Hematopoietic multipotent progenitor cell treated with erythropoietin and hydrocortisone succinate and interleukin-3 and kit ligand, for 8 days (in vitro differentiated cells): ENCODE data around the gene MT1X.
A peak's percentile ranks its signal among the peaks of the same experiment; 100 is the strongest.

Experiments
- DNase-seq: peaks from one replicate; pipeline ENCODE4 v3.0.0-alpha.2; 2015

Gene MT1X

DNA sequence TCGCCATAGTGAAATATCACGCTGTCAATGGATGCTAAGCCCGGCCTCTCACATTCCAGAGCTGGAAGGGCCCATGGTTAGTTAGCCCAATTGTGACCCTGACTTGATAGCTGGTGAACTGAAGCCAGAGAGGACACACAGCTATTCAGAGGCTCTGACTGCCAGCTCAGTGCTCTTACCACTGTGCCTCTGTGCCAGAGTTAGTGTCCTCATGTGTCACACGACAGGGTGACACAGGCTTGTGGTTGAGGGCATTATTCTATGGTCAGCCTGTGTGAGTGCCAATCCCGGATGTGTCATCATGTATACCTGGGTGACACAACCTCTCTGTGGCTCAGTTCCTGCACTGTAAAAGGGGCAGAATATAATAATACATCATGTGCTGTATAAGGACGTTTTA is 2.5 kb upstream of the MT1X start:
- no peak for DNase-seq

DNA sequence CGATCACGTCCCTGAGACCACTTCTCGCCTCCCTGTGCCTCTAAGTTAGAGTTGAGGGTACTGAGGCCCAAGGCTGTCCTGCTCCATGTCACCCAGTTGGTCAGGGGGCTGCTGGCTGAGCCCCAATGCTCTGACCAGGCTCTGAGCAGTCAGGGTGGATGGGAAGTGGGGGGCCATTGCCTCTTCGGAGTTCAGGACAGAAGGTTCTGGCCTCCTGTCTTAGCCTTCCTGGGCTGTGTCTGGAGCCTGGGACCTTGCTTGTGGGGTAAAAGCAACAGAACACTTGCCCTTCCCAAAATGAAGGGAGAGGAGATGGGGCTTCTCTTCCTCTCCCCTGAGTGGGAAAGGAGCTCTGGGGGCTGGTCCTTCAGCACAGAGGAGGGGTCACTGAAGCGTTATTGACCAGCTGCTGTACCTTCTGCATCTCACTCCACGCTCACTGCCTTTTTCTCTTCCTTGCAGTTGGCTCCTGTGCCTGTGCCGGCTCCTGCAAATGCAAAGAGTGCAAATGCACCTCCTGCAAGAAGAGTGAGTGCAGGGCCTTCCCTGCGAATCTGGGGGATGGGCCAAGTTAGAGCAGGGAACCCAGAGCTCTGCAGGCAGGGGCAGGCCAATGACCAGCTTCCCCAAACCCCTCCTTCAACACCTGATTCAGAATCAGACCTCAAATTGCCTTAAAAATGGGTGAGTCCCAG is 580 bp downstream of the MT1X start:
- DNase-seq: no peak

GRCh38 chr16:56683424-56684172 is 1.3 kb downstream of the MT1X start:
- no peak for DNase-seq

DNA sequence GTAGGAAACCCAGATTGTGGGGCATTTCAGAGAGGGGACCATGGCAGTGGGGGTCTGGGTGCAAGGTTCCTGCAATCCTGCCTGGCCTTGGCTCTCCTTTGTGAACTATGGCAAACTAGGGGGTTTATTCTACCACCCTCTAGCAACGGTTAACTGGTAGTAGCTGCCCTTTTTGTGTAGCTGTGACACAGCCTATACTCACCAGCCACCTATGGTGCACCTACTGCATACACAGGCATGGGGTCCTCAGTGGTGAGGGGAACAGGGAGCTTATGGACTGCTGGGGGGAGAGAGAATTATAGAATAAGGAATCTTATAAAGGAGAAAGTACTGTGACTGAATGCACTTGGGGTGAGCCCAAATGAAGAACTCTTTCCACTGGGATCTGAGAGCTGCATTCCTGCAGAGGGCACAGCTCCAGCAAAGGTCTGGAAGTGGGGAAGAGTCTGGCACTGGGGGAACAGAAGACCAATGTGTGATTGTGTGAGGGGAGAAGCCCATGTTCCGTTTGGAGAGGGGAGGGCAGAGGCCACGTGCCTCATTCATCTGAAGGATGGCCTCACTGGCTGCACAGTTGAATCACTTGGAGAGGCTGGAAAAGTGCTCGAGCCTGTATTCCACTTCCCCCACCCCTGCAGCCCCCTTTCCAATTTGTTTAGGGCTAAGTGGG is 2.1 kb downstream of the MT1X start:
- DNase-seq: no peak

DNA sequence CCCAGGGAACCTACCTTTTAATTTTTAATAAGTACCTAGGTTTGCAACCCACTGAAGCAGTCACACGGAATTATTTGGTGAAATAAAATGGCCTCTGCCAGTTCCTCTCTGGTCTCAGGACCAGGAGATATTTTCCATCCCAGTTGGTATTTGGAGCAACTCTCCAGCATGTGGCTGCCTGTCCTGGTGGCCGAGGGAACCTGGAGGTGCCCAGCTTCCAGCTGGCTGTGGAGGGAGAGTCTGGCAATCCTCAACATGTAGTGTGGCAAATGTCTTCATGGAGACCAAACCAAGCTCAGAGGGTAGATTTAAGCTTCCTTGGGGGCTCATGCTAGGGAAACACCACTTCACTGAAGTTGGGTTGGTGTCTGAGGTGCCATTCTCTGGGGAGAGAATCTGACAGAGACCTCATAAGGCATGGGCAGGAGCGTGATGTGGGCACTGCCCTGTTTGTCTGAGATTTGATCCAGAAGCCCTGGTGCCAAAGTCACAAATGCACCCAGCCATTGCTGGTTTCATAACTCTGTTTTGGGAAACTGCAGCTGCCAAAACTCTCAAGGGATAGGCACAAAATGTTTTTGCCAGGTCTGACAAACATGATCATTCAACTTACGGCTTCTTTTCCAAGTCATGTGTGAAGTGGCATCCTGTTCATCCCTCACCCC is 2.8 kb downstream of the MT1X start:
- no peak for DNase-seq

- DNase-seq: no peak
These were observed 4.5 kb downstream of the MT1X start for GRCh38 chr16:56686758-56687157.

DNA sequence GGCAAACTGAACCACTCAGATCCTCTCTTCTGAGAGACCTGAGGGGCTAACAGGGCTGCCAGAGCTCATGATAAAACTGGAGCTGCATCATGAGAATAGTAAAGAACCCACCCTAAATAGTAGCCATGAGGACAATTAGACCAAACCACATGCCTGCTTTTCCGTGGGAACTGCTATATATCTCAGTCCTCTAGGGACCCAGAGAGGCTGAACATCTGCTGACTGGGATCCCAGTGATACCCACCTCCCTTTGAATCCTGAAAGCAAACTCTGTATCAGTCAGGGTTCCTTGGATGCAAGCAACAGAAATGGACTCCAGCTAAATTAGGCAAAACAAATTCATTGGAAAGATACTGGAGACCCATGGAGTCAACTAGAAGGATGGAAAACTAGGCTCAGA is 6.5 kb downstream of the MT1X start:
- no peak for DNase-seq

GRCh38 chr16:56689171-56689570 is 6.9 kb downstream of the MT1X start:
- DNase-seq: no peak

- no peak for DNase-seq
These were observed 8.3 kb downstream of the MT1X start for GRCh38 chr16:56690420-56691122.

DNA sequence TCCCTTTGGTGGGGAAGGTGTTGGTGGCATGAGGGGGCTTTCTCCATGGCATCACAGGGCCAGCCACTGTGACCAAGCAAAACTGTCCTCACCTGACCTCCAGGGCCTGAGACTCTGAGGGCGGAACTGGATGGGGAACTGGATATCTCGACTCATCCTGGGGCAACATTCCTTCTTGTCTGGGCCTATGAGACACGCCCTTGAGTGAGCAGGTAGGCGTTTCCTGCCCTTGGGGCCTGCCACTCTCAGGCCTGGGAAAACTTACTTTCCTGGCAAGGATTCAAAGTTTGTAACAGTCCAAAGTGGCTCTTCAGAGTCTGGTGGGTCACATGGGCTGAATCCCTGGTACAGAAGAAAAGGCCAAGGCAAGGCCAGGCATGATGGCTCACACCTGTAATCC is 9.6 kb downstream of the MT1X start:
- DNase-seq: no peak

- DNase-seq: no peak
These were observed 13.0 kb downstream of the MT1X start for GRCh38 chr16:56695246-56695645.

DNA sequence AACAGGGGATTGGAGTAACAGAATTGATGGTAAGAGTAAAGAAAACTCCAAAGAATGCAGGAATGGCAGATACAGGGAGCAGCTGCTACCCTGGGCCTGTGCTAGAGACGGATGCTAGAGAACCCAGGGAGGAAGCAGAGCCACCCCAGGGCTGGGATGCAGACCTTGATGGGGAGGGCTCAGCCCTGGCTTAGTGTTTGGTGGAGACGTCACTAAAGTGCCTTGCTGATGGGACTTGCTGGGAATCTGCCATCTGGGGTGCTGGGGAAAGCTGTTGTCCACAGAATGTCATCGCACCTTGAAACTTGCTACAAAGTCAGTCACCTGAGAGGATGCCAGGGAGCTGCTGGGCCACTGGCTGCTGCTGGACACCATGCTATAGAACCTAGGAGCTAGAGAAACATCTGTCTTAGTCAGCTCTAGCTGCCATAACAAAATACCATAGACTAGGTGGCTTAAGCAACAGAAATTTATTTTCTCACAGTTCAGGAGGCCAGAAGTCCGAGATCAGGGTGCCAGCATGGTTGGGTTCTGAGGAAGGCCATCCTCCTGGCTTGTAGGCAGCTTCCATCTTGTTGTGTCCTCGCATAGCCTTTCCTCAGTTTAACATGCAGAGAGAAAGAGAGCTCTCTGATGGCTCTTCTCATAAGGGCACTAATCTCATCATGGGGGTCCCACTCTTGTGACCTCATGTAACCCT is 15.3 kb downstream of the MT1X start:
- no peak for DNase-seq

- no peak for DNase-seq
These were observed 17.9 kb downstream of the MT1X start for GRCh38 chr16:56700195-56700594.

- DNase-seq: no peak
These were observed 18.4 kb downstream of the MT1X start for GRCh38 chr16:56700631-56701030.

DNA sequence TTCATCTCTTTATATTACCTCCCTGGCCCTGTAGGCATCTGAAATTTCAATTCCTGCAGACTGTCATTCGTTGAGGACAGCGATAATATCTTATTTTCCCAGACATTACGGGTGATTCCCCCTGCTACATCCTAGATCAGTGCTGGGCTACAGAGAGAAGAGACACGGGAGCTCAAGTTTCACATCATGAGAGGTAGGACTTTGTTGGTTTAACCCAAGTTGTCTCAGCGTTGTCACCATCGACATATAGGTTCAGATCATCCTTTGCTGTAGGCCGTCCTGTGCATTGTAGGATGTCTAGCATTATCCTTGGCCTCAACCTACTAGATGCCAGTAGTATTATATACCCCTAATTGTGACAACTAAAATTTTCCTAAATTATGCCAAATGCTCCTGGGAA is 19.3 kb downstream of the MT1X start:
- no peak for DNase-seq

GRCh38 chr16:56702836-56703235 is 20.6 kb downstream of the MT1X start:
- DNase-seq: peak; percentile 34

DNA sequence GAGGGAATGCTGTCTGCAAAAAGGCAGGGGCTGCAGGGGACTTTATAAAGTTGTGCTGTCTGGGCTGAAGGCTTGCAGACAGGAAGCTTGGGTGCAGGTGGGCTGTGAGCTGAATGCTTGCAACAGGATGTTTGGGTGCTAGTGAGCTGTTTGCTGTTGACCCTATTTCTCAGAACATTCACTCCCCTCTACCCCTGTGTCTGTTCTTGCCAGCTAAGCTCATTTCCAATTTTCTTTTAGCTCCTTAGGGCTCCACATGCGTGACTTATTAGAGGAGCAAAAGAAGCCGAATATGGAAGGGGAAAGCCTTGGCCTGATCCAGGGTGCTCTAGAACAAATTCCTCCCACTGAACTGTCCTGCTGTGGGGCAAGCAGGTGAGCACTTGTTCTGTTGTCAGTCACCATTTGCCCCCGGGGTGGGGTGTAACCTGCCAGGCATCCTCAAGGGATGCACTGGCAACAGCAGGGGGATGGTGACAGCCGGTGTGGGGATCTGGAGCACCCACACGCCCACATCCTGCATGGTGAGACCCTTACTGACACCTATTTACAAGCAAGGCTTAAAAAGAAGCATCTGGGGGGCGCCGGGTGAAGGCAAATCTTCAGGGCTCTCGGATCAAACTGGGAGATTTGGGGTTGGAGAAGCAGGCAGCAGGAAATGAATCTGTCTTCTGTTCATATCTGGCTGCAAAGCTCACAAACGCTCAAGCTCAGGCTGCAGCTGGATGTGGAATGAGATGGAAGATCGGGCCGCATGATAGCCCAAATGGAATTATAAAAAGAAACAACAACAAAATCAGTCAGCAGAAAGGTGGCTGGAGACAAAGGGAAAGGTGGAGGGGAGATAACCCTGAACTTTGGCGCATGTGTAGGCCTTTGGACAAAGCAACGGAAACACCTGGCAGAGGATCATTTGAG is 26.5 kb downstream of the MT1X start:
- no peak for DNase-seq

- no peak for DNase-seq
These were observed 27.3 kb downstream of the MT1X start for GRCh38 chr16:56709443-56710040.

GRCh38 chr16:56710181-56710737 is 28.0 kb downstream of the MT1X start:
- DNase-seq: no peak

- DNase-seq: no peak
These were observed 29.6 kb downstream of the MT1X start for GRCh38 chr16:56711862-56712261.
